Thymus (tissue), 11 donors: Measurements from ENCODE around the gene HIVEP1. TPM values are rescaled to one million over a fixed set of nuclear protein-coding genes. Genes with fewer than 3 reads are reported as not detected.
A peak's percentile ranks its signal among the peaks of the same experiment; 100 is the strongest.
"Not testable (repeated sequence)": the region's sequence is repeated elsewhere in the genome, so short reads cannot be mapped to it uniquely, and the experiment has no call there.

Source experiments
- DNase-seq, 9 donors: peaks; one replicate each; pipeline ENCODE4 v3.0.0-alpha.2; 2013; ENCODE audit warnings: low spot score in 9 of 9, low read depth in 6 of 9, missing footprints in 1 of 9
- H3K27ac ChIP-seq, 2 donors: one replicate each; pipeline ENCODE4 v1.5.1; 2013; ENCODE audit warnings: control low read depth in 1 of 2, low read depth in 1 of 2, low read length in 1 of 2, mild to moderate bottlenecking in 1 of 2, moderate library complexity in 1 of 2
- H3K27me3 ChIP-seq, 2 donors: one replicate each; pipeline ENCODE4 v1.5.1; 2013; ENCODE audit warnings: low read length in 1 of 2; ENCODE audit not compliant: control insufficient read depth in 2 of 2, insufficient read depth in 1 of 2
- H3K36me3 ChIP-seq, 2 donors: one replicate each; pipeline ENCODE4 v1.5.1; 2013; ENCODE audit warnings: low read length in 1 of 2, mild to moderate bottlenecking in 1 of 2, moderate library complexity in 1 of 2; ENCODE audit not compliant: control insufficient read depth in 2 of 2, insufficient read depth in 2 of 2
- H3K4me1 ChIP-seq, 2 donors: one replicate each; pipeline ENCODE4 v1.5.1; 2013; ENCODE audit warnings: low read length in 2 of 2; ENCODE audit not compliant: control insufficient read depth in 2 of 2, insufficient read depth in 2 of 2
- H3K4me3 ChIP-seq, 2 donors: one replicate each; pipeline ENCODE4 v1.5.1; 2013; ENCODE audit warnings: low read length in 2 of 2, control low read depth in 1 of 2, mild to moderate bottlenecking in 1 of 2
- H3K9me3 ChIP-seq, 2 donors: one replicate each; pipeline ENCODE4 v1.5.1; 2013; ENCODE audit warnings: low read length in 1 of 2, mild to moderate bottlenecking in 1 of 2; ENCODE audit not compliant: control insufficient read depth in 2 of 2, insufficient read depth in 1 of 2
- WGBS: extraction: QIAGEN DNeasy Blood & Tissue Kit; methylation state at CpG from one replicate; pipeline ENCODE4 v1.1.7; 2013; 5-methylcytosine and 5-hydroxymethylcytosine counted together
- polyA plus RNA-seq: library from polyadenylated mRNA; stranded (reverse); fragments of 200-250 nt; gene quantifications from one replicate; pipeline ENCODE4 v1.2.3, GENCODE V29; 2013
- total RNA-seq: library from RNA; stranded (reverse); fragments of 120-200 nt; gene quantifications from one replicate; pipeline ENCODE4 v1.2.4, GENCODE V29; 2013
- donor health status: healthy.

The HIVEP1 gene
- total and polyA plus RNA-seq, 2 donors = 8.7 to 24.9 TPM

DNA sequence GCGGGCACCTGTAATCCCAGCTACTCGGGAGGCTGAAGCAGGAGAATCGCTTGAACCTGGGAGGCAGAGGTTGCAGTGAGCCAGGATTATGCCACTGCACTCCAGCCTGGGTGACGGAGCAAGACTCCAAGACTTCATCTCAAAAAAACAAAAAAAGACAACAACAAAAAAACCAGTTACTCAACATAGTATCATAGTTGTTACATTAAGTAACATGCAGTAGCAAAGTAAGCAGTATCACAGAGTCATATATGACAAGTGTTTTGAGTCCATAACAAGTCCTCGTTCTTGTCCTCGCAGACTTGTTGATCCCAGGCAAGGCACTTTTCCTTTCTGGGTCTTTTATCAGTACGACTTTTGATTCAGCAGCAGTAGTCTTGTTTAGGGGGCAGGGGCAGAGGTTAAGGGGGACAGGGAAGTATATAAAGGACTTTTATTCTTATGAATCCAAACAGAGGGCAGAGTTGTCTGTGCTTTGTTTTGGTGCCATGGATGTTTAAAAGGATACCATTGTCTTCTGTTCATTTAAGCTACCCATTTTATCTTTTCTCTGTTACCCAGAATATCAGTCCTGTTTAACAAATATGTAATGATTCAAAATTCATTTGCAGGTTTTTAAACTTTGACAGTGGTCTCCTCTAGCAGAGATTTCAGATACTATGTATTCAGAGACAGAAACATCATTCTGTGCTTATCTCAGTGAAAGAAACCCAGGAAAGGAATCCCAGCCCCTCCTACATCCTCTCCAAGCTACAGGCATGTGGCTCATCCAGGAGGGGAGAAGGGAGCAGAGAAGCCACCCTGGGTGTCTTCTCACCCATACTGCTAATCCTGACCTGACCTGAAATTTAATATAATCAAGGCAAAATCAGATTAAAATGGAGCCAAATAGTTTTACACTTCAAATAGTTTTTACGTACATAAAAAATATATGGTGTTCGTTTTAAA is 140.2 kb downstream of the HIVEP1 start:
- no peak overlapping the region for H3K27ac ChIP-seq
- H3K27me3 ChIP-seq = no peaks in the 10 kb centered on the region
- peaks cover 0 to 10% of the 10 kb centered on the region in 2 donors for H3K36me3 ChIP-seq
- H3K4me1 ChIP-seq = no peaks in the 10 kb centered on the region
- no peaks in the 10 kb centered on the region for H3K9me3 ChIP-seq
- DNase-seq = no peak
- no peak overlapping the region for H3K4me3 ChIP-seq
- WGBS = 86% methylated on average over 9 of the region's 9 CpGs

GRCh38 chr6:12155769-12156168 is 143.7 kb downstream of the HIVEP1 start:
- over 99% methylated on average over 2 of the region's 2 CpGs for WGBS
- not testable (repeated sequence) for H3K4me3 ChIP-seq, H3K27me3 ChIP-seq, DNase-seq, H3K9me3 ChIP-seq, H3K4me1 ChIP-seq, H3K36me3 ChIP-seq, H3K27ac ChIP-seq

GRCh38 chr6:12158686-12159415 is 146.7 kb downstream of the HIVEP1 start:
- Histone ChIP-seq H3K4me1 (peaks cover 0 to 9% of the 10 kb centered on the region in 2 donors), H3K4me3 (no peak overlapping the region), H3K9me3 (no peaks in the 10 kb centered on the region), H3K27ac (no peak overlapping the region), H3K36me3 (peaks cover 14 to 21% of the 10 kb centered on the region in 2 donors), H3K27me3 (no peaks in the 10 kb centered on the region)
- over 99% methylated on average over 16 of the region's 16 CpGs for WGBS
- no peak for DNase-seq

GRCh38 chr6:12160326-12160725 is 148.2 kb downstream of the HIVEP1 start:
- H3K36me3 ChIP-seq = peaks cover 18 to 26% of the 10 kb centered on the region in 2 donors
- WGBS = 95% methylated on average over 4 of the region's 4 CpGs
- H3K27ac ChIP-seq = no peak overlapping the region

DNA sequence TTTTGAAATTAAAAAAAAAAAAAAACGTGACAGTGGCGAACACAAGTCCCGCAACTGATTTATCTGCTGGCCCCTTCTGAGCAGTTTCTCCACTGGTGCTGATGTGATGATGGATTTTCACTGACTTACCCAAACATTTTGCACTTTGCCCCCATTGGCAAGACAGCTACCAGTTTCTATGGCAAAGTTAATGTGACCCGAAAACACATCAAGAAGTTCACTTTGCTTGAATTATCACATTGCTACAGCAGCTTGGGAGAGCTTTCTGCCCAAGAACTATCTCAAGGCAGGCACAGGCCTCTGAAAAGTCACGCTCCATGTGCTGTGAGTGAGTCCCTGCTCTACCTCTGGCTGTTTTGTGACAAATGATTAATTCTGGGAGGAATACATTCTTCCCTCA is 150.1 kb downstream of the HIVEP1 start:
- H3K4me3 ChIP-seq = no peak overlapping the region
- no peak for DNase-seq
- H3K27ac ChIP-seq = no peak overlapping the region
- H3K4me1 ChIP-seq = peaks cover 0 to 10% of the 10 kb centered on the region in 2 donors
- no peaks in the 10 kb centered on the region for H3K27me3 ChIP-seq
- peaks cover 18 to 26% of the 10 kb centered on the region in 2 donors for H3K36me3 ChIP-seq
- WGBS = 96% methylated on average over 5 of the region's 5 CpGs
- H3K9me3 ChIP-seq = no peaks in the 10 kb centered on the region

More at GRCh38 chr6:12160326-12160725, 148.2 kb downstream of the HIVEP1 start:
- Histone ChIP-seq H3K4me3 (no peak overlapping the region), H3K27me3 (no peaks in the 10 kb centered on the region), H3K9me3 (no peaks in the 10 kb centered on the region), H3K4me1 (peaks cover 0 to 10% of the 10 kb centered on the region in 2 donors)
- DNase-seq = no peak

- WGBS = 4% methylated on average over 3 of the region's 3 CpGs
- peaks cover 18 to 26% of the 10 kb centered on the region in 2 donors for H3K36me3 ChIP-seq
- H3K4me3 ChIP-seq = no peak overlapping the region
- no peak overlapping the region for H3K27ac ChIP-seq
- H3K27me3 ChIP-seq = no peaks in the 10 kb centered on the region
- no peaks in the 10 kb centered on the region for H3K9me3 ChIP-seq
- peaks cover 0 to 10% of the 10 kb centered on the region in 2 donors for H3K4me1 ChIP-seq
- DNase-seq = peak; percentile 28 to 83 (median 54)
Observed at GRCh38 chr6:12163149-12163548, 151.0 kb downstream of the HIVEP1 start.

GRCh38 chr6:12163744-12164507 is 151.8 kb downstream of the HIVEP1 start:
- Histone ChIP-seq H3K9me3 (no peaks in the 10 kb centered on the region), H3K4me3 (no peak overlapping the region), H3K36me3 (peaks cover 18 to 26% of the 10 kb centered on the region in 2 donors), H3K4me1 (peaks cover 0 to 10% of the 10 kb centered on the region in 2 donors), H3K27ac (no peak overlapping the region), H3K27me3 (no peaks in the 10 kb centered on the region)
- 98% methylated on average over 19 of the region's 19 CpGs for WGBS
- DNase-seq = no peak

- Histone ChIP-seq H3K4me1 (peaks cover 0 to 10% of the 10 kb centered on the region in 2 donors), H3K4me3 (no peak overlapping the region), H3K9me3 (no peaks in the 10 kb centered on the region), H3K36me3 (peaks cover 18 to 26% of the 10 kb centered on the region in 2 donors), H3K27me3 (no peaks in the 10 kb centered on the region), H3K27ac (no peak overlapping the region)
- DNase-seq = no peak
Observed at GRCh38 chr6:12164508-12164770, 152.3 kb downstream of the HIVEP1 start.
